HFFc6 (cell line): ENCODE results near the gene HIVEP3. TPM values are rescaled to one million over a fixed set of nuclear protein-coding genes. Genes with fewer than 3 reads are reported as not detected.

Source experiments
- DNase-seq: peaks from one replicate; pipeline ENCODE4 v3.0.0-alpha.2; 2018
- H3K27ac Mint-ChIP-seq: 2 replicates; pipeline ENCODE4 v1.8.0; 2020; ENCODE audit warnings: mild to moderate bottlenecking, mixed read lengths
- H3K27me3 Mint-ChIP-seq: 2 replicates; pipeline ENCODE4 v1.8.0; 2021; ENCODE audit warnings: mild to moderate bottlenecking, moderate library complexity, mixed read lengths; ENCODE audit not compliant: insufficient read depth
- H3K36me3 Mint-ChIP-seq: 2 replicates; pipeline ENCODE4 v1.8.0; 2021; ENCODE audit warnings: low read depth, mixed read lengths
- H3K4me1 Mint-ChIP-seq: 2 replicates; pipeline ENCODE4 v1.8.0; 2020; ENCODE audit warnings: low read depth, mixed read lengths
- H3K4me3 Mint-ChIP-seq: 2 replicates; pipeline ENCODE4 v1.8.0; 2020; ENCODE audit warnings: mild to moderate bottlenecking, moderate library complexity, mixed read lengths
- H3K9me3 Mint-ChIP-seq: 2 replicates; pipeline ENCODE4 v1.8.0; 2020; ENCODE audit warnings: mild to moderate bottlenecking, mixed read lengths
- CTCF ChIP-seq: fragments of 200-600 bp; sonication (generic); IDR thresholded peaks from 2 replicates; pipeline ENCODE4 v1.5.0; 2021; ENCODE audit warnings: antibody characterized with exemption, mild to moderate bottlenecking
- total RNA-seq, 6 experiments: library from RNA; stranded (reverse); fragmentation: NEBNext Ultra II Directional; extraction: Animal tissue kit (Norgen Biotek cat#: 25700); gene quantifications; 2 replicates in 1 of 6; 3 replicates in 5 of 6; pipeline ENCODE4 v1.2.3, GENCODE V29; 2021

The HIVEP3 gene
- total RNA-seq, 6 experiments from 2014 or later, result 7.0 to 9.7 (median 7.9) TPM

DNA sequence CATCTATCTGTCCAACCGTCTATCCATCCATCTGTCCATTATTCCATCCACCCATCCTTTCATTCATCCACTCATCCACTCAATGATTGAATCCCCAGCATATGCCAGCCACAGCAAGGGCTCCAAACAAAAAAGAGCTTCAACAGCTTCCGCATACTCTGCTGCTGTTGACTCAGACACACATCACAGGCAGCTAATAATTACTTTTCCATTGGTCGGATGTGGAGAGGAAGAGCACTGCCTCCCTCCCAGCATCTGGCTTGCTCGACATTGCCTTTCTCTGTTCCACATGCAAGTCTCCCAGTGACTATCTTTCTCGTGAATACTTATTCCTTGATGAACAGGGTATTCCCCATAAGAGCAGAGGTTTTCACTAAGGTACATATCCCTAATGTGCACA is 176.5 kb downstream of the HIVEP3 start:
- H3K36me3 Mint-ChIP-seq, result no peaks in the 10 kb centered on the region
- no peaks in the 10 kb centered on the region for H3K9me3 Mint-ChIP-seq
- peak; percentile 87 for DNase-seq
- H3K27me3 Mint-ChIP-seq, result no peaks in the 10 kb centered on the region
- peak overlapping the region; percentile 35 for H3K4me3 Mint-ChIP-seq
- peak overlapping the region; percentile 82 for H3K27ac Mint-ChIP-seq
- no peak for TF ChIP-seq CTCF
- H3K4me1 Mint-ChIP-seq, result peaks cover 66% of the 10 kb centered on the region

GRCh38 chr1:41741244-41741643 is 177.5 kb downstream of the HIVEP3 start:
- no peak for TF ChIP-seq CTCF
- H3K27ac Mint-ChIP-seq, result peak overlapping the region; percentile 29; the same call in 1 of the 2 replicates

DNA sequence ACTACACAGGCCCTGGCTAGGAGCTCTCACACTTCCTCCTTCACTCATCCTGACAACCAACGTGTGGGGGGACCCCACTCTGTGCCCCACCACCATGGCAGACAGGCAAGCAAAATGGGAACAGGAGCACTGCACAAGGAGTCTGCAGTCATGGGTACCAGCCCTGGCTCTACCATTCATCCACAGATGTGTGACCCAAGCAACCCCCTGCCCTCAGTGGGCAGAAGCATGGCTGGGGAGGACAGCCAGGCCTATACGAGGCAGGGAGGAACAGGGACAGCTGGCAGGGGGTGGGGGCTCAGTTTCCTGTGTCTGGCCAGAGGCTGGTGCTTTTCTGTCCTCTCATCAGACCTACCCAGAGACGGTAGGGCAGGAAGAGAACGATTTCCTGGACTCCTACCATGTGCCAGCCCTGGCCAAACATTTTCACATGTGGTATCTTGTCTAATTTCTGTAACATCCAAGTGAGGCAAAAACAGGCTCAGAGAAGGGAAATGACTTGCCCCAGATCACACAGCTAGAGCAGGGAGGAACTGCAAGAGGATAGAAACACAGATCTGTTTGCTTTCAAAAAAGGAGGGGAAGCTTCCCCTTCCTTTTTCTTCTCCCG is 178.0 kb downstream of the HIVEP3 start:
- Mint-ChIP-seq H3K27ac (peak overlapping the region; percentile 29; the same call in 1 of the 2 replicates), H3K4me3 (no peak overlapping the region), H3K4me1 (peaks cover 66% of the 10 kb centered on the region), H3K36me3 (no peaks in the 10 kb centered on the region), H3K9me3 (no peaks in the 10 kb centered on the region), H3K27me3 (0 out of 2 replicates have a peak, but pooled peaks cover under 1% of the 10 kb centered on the region)
- no peak for TF ChIP-seq CTCF
- DNase-seq, result no peak

More at GRCh38 chr1:41741244-41741643, 177.5 kb downstream of the HIVEP3 start:
- DNase-seq, result no peak
- H3K4me3 Mint-ChIP-seq, result no peak overlapping the region
- H3K4me1 Mint-ChIP-seq, result peaks cover 66% of the 10 kb centered on the region
- no peaks in the 10 kb centered on the region for H3K27me3 Mint-ChIP-seq
- no peaks in the 10 kb centered on the region for H3K36me3 Mint-ChIP-seq
- no peaks in the 10 kb centered on the region for H3K9me3 Mint-ChIP-seq

- TF ChIP-seq CTCF, result no peak
Observed at GRCh38 chr1:41740058-41740457, 178.7 kb downstream of the HIVEP3 start.

DNA sequence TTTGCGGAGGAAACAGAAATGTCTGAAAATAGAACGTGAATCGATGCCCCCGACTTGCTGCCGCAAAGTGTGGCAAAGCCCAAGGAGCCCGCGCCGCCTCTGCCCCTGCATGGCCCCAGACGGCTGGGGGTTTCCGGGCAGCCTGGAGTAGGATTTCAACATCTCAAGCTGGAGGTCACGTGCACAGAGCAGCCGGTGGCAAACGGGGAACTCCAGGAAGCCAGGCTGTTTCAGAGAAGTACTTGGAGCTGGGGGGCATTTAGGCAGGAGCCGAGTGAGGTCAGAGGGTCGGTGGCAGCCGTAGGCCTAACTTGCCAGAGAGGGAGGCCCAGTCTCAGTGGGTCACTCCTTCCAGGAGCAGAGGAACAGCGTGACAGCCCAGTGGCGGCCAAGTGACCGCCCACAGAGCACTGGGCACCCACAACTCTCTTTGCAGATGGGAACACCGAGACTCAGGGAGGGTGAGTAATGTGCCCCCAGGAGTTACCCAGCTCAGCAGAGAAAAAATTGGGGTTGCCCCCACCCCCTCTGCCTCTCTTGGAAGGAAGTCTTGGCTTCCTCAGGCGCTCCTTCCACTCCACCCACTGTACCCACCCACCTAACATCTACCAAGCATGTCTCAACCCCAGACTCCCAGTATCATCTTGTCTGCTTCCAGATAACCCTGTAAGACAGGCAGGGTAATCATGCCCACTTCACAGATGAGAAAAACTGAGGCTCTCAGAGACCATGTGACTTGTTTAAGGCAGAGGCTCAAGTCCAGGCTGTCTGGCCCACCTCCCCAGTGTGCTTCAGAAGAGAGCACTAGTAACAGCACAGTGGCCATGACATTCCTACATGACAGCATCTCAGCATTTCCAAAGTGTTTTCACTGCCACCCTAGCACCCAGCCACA is 179.4 kb downstream of the HIVEP3 start:
- H3K27me3 Mint-ChIP-seq, result peaks cover 2% of the 10 kb centered on the region; the same call in 1 of the 2 replicates
- peak; percentile 46 for DNase-seq
- no peak for TF ChIP-seq CTCF

More at GRCh38 chr1:41740058-41740457, 178.7 kb downstream of the HIVEP3 start:
- DNase-seq, result no peak
- H3K9me3 Mint-ChIP-seq, result no peaks in the 10 kb centered on the region
- H3K4me1 Mint-ChIP-seq, result peaks cover 60% of the 10 kb centered on the region
- peaks cover 2% of the 10 kb centered on the region; the same call in 1 of the 2 replicates for H3K27me3 Mint-ChIP-seq
- H3K27ac Mint-ChIP-seq, result peak overlapping the region; percentile 87; the same call in 1 of the 2 replicates
- no peak overlapping the region for H3K4me3 Mint-ChIP-seq
- H3K36me3 Mint-ChIP-seq, result no peaks in the 10 kb centered on the region

More for the DNA sequence above, 179.4 kb downstream of the HIVEP3 start:
- H3K4me1 Mint-ChIP-seq, result peaks cover 53% of the 10 kb centered on the region
- H3K9me3 Mint-ChIP-seq, result no peaks in the 10 kb centered on the region
- H3K4me3 Mint-ChIP-seq, result peak overlapping the region; percentile 35; the same call in 1 of the 2 replicates
- H3K36me3 Mint-ChIP-seq, result no peaks in the 10 kb centered on the region
- peak overlapping the region; percentile 87 for H3K27ac Mint-ChIP-seq
